ENCODE measurements around the gene C11orf58.

Gene C11orf58

GRCh38 chr11:16738193-16738946 lies at the start of gene C11orf58:
TSS of gene C11orf58 (plus strand) at chr11:16738647. CDS start at chr11:16738779, 132 bp downstream.
- H3K4me3 ChIP-seq (ENCODE audit: low read depth, low read length): peak within 1 kb of the TSS; percentile 96
- no peak for TF ChIP-seq CTCF (IDR thresholded peaks at IDR 0.05; ENCODE audit: control insufficient read depth, extremely low read depth, insufficient read depth)
- DNase-seq (ENCODE audit: low read depth): peak; percentile 92

GRCh38 chr11:16690086-16690485 lies 48.4 kb upstream of the C11orf58 start:
- TF ChIP-seq CTCF (IDR thresholded peaks at IDR 0.05; ENCODE audit: control insufficient read depth, extremely low read depth, insufficient read depth): no peak
- no peak for DNase-seq (ENCODE audit: low read depth)
- H3K4me3 ChIP-seq (ENCODE audit: low read depth, low read length): no peak overlapping the region

DNA sequence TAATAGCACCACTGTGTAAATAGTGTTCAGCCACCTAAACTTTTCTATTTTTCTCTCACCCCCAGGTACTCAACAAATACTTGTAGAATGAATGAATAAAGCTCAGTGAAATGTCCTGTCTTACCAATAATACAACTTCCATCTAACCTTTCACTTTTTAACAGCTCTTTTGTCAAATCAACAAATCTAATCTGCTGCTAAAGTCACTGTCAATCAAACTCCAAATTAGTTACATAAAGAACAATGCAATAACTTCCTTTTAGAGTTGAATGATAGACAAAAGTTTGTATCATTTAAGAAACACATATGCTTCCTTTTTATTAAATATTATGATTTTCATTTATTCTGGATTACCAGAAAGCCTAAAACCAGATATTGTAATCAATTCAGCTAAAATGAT lies 34.7 kb upstream of the C11orf58 start:
- no peak for DNase-seq (ENCODE audit: low read depth)
- H3K4me3 ChIP-seq (ENCODE audit: low read depth, low read length): no peak overlapping the region
- TF ChIP-seq CTCF (IDR thresholded peaks at IDR 0.05; ENCODE audit: control insufficient read depth, extremely low read depth, insufficient read depth): no peak

DNA sequence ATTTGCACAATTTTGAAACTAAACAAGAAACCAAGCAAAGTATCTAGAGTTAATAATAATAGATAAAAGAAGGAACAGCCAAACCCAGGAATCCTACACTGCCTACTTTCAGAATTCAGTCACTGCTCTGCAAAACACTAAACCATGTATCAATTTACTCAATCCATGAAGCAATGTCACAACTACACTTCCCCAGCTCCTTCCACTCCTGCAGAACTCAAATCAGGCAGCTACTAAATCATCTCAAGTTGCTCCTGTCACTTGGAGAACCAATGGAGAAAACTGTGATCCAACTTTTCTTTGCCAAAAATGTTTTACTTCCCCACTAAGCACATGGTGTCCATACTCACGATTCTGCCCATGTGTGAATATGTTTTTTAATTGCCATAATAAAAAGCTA lies 24.9 kb upstream of the C11orf58 start:
- no peak for DNase-seq (ENCODE audit: low read depth)
- H3K4me3 ChIP-seq (ENCODE audit: low read depth, low read length): no peak overlapping the region
- no peak for TF ChIP-seq CTCF (IDR thresholded peaks at IDR 0.05; ENCODE audit: control insufficient read depth, extremely low read depth, insufficient read depth)

DNA sequence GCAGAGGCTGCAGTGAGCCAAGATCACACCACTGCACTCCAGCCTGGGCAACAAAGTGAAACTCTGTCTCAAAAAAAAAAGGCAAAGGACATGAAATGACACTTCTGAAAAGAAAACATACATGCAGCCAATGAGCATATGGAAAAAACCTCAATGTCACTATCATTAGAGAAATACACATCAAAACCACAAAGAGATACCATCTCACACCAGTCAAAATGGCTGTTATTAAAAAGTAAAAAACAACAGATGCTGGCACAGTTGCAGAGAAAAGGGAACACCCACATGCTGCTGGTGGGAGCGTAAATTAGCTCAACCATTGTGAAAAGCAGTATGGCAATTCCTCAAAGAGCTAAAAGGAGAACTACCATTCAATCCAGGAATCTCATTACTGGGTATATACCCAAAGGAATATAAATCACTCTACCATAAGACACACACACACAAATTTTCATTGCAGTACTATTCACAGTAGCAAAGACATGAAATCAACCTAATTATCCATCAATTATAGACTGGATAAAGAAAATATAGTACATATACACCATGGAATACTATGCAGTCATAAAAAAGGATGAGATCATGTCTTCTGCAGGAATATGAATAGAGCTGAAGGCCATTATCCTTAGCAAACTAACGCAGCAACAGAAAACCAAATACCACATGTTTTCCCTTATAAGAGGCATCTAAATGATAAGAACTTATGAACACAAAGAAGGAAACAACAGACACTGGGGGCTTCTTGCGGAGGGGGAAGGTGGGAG lies 15.7 kb upstream of the C11orf58 start:
- no peak for TF ChIP-seq CTCF (IDR thresholded peaks at IDR 0.05; ENCODE audit: control insufficient read depth, extremely low read depth, insufficient read depth)
- DNase-seq (ENCODE audit: low read depth): no peak
- no peak overlapping the region for H3K4me3 ChIP-seq (ENCODE audit: low read depth, low read length)

GRCh38 chr11:16727806-16728205 lies 10.6 kb upstream of the C11orf58 start:
- no peak overlapping the region for H3K4me3 ChIP-seq (ENCODE audit: low read depth, low read length)
- DNase-seq (ENCODE audit: low read depth): no peak
- no peak for TF ChIP-seq CTCF (IDR thresholded peaks at IDR 0.05; ENCODE audit: control insufficient read depth, extremely low read depth, insufficient read depth)

Measured in LNCaP clone FGC (cell line).